Fibroblast of skin of scalp (primary cell): ENCODE measurements around the gene MPRIP.
A peak's percentile ranks its signal among the peaks of the same experiment; 100 is the strongest.
"Not testable (repeated sequence)": the region's sequence is repeated elsewhere in the genome, so short reads cannot be mapped to it uniquely, and the experiment has no call there.

Source experiments
- DNase-seq: peaks from one replicate; pipeline ENCODE4 v3.0.0-alpha.2; 2013

The MPRIP gene

DNA sequence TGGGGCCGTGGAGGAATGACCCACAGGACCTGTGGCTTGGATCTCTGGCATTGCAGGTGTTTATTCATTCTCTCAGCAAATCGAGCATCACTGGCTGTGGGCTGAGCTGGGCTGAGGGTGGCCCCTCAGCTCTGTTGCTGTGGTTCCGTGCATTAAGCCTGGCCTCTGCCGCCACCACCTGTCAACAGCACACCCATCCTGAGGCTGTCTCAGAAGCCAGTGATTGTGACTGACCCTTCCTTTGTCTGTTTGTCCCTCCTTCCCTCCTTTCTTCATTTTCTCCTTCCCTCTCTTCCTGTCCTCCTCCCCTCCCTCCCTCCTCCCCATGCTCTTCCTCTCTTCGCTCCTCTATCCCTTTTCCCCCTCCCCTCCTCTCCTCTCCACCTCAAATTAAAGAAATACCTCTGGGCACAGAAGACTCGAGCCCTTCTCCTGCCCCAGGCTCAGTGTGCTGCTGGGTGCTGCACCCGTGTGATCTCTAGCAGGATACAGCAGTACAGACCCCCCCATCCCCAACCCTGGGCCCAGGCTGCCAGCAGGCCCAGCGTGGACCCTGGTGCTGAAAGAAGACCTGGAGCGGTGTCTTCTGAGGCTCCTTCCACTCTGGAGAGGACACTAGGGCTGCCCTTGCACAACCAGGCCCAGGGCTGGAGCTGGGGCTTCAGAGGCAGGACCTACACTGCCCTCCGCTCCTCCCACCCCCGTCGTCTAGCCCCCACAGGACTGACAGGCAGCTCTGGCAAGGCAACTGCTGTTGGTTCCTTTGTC lies 88.0 kb downstream of the MPRIP start:
- DNase-seq, result no peak

DNA sequence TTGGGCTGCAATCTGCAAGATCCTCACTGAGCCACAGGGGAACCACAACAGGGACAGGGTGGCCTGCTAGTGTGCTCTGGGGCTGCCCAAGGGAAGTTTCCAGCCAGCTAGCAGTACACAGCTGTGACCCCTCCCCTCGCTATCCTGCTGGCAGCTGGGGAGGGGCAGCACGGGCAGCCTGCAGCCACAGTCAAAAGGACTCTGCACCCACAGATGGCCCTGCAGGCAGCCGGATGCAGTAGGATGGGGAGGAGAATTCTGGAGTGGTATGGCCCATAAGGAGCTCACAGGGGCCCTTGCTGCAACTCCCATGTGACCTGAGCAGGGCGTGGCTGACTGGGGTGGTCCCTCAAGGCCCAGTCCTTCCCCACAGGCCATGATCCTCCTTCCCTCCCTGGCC lies 89.6 kb downstream of the MPRIP start:
- no peak for DNase-seq

DNA sequence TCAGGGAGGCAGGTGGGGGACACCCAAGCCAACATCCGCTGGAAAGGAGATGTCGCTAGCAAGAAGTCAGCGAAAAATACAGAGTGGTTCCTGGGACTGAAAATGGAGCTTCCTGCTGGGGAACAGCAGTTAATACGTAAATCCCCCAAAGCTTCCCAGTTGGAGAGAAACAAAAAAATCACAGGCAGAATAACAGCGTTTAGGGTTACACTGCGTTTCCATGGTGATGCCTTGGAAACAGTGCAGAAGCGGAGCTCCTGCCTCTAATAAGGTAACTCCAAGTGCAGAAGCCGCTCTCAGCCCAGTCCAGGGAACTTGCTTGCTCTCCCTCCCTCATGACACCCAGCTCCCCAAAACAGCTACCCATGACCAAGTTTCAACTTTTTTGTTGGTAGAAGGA lies 90.5 kb downstream of the MPRIP start:
- no peak for DNase-seq

DNA sequence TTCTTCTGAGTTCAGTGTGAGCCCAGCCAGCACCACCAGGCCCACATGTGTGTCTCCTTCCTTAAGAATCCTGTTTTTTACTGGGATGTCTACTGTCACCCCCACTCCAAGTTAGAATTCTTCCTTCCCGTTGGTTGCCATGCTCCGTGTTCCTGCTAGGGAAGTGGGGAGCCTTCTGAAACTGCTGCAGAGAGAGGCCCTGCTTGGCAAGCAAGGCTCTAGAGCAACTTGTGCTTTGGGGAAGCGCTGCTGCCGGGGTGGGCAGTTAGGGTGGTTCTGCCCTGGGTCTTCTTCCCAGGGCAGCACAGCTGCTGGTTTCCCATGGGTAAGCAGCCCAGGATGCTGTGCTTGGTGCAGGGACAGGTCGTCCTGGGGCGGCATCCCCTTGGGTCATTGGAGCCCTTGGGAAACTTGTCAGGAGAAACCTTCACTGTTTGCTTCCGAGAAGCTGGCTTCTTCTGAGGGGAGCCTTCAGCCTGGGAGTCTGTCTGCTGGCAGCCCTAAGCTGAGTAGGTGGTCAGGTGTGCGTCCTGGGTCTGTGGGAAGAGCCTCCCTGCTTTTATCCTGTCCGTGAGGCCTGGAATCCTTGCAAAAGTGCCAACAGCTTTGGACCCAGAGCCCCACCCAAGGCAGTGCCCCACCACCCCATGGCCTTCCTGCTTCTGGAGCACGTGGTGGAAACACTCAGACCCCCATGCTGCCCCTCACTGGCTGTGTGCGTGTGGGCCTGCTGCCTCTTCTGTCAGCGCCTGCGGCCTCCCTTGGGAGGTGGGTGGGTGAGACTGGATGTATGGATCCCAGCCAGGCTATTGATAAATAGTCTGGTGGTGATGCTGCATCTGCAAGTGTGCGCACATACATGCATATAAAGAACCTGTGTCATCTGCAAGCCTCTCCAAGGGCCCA lies 92.0 kb downstream of the MPRIP start:
- no peak for DNase-seq

DNA sequence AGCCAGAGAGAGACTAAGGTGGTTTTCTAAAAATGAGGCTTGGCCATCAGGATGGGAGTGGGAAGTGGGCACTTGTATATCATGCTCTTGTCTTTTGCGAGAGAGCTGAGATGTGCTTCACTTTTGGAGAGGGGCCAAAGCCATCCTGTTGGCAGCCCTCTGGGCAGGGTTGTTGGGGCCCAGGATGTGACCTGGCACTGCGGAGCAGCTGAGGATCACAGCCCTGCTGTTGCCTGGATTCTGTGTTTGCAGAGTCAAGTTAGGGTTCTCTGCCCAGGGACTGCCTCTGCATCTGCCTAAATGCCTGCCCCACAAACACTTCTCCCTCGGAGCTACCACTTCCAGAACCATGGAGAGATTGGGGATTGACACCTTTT lies 92.7 kb downstream of the MPRIP start:
- DNase-seq, result no peak

DNA sequence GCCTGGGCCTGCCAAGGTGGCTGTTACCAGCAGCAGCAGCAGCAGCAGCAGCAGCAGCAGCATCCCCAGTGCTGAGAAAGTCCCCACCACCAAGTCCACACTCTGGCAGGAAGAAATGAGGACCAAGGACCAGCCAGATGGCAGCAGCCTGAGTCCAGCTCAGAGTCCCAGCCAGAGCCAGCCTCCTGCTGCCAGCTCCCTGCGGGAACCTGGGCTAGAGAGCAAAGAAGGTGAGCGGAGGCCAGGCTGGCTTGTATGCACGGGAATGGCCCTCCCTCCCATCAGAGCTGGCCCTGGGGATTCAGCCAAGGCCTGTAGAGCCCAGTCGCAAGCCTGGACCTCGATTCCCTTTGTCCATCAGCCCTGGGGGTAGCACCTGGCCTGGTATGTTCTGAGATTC lies 94.0 kb downstream of the MPRIP start:
- not testable (repeated sequence) for DNase-seq

DNA sequence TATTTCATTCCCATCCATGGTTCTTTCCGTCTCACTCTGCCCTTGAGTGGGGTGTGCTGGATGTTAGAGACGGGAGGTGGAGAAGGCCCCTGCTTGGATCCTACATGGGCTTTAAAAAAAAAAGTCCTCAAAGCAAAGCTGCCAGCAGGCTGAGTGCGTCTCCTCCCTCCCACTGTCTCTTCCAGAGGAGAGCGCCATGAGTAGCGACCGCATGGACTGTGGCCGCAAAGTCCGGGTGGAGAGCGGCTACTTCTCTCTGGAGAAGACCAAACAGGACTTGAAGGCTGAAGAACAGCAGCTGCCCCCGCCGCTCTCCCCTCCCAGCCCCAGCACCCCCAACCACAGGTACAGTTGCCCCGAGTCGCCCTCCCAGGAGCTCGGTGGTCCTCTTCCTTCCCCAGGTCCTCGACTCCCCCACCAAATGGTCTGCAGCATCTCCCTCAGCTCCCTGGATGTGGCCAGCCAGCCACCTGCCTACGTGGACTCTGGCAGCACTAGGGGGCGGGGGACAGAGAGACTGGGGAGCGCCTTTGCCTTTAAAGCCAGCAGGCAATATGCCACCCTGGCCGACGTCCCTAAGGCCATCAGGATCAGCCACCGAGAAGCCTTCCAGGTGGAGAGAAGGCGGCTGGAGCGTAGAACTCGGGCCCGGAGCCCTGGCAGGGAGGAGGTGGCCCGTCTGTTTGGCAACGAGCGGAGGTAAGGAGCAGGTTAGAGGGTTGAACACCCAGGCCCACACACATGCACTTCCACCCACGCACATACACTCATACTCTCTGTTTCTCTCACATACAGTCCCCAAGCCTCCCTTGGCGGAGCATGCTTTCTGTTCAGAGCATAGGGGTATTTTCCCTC lies 95.7 kb downstream of the MPRIP start:
- DNase-seq, result no peak

DNA sequence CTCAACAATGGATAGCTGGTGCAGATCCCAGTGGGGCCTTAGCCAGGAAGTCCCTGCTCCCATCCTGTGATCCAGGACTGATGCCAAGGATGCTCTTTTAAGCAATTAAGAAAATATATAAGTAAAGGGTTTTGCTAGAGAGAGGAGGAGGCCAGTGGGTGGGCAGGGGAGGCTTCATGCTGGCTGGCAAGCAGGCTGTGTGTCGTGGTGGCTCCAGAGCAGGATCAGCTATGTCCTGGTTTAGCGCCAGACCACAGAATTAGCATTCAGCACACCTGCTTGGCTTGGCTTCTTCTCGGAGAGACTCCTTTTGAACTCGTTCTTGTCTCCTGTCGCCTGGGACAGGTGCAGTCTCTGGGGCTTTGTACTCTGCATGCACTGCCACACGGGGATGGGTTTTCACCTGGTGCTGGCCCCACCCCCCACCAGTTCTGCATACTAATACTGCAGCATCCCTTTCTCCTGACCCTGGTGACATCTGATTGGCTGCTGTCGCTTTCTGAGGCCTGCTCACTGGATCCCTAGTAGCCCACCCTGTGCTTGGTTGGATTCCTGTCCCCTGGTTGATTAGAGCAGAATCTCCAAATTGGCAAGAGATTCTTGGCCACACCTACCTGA lies 97.8 kb downstream of the MPRIP start:
- DNase-seq, result no peak

DNA sequence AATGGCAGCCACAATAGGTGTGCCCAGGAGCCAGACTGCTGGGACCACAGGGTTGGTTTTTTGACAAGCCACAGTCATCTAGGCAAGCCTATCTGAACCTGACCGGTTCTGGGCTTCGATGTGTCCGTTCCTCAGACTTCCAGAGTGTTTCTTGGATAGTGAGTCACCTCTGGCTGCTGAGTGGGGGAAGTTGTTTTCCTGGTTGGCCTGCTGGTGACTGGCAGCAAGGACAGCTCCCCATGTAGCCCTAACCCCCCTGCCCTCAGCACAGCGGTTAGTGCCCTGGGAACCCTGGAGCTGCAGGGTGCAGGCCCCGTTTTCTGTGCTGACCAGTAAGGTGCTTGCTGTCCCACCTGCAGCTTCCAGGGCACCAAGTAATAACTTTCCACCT lies 98.3 kb downstream of the MPRIP start:
- peak; percentile 59 for DNase-seq

DNA sequence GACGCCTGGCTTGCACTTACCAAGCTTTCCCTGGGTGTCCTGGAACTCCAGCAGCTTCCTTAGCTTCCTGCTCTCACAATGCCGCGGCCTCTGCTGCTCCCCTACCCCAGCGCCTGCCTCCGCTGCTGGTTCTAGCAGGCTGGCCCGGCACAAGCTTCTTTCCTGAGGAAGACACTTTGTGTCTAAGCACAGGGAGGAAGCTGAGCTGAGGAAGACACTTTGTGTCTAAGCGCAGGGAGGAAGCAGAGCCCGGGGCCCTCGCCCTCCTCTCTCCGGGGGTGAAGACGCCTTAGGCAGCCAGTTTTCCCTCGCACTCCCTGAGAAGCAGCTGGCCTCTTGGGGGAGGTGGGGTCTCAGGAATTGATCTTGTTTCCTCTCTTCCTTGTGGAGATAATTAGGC lies 99.0 kb downstream of the MPRIP start:
- DNase-seq, result no peak

DNA sequence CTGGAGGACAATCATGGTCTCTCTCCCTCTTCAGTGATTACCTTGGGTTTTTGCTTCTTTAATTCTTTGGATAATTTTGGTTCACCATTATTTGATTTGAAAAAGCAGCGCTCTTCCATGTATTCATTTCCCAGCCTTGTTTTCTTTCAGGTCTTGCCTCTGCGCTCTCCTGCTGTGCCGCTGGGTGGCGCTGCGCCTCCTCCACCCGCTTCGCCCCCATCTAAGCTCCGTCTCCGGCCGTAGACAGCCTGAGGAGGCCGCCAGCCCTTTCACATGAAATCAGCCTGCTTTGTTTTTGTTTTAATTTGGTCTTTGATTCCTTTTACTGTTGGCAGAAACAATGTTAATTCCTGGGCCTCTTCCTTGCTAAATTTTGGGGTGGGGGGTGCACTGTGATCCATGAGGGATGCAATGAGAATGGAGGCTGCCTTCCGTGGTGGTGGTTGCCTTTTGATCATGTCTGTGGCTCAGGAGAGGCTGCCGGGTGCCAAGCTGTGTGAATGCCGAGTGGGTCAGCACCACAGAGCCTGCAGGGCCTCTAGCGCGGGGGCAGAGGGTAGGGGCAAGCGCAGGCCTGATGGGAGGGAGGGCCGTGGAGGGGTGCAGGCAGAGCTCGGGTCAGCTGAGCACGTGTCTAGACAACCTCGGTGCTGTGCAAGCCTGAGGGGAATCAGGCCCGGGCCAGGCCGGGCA lies 99.7 kb downstream of the MPRIP start:
- peak; percentile 42 for DNase-seq

DNA sequence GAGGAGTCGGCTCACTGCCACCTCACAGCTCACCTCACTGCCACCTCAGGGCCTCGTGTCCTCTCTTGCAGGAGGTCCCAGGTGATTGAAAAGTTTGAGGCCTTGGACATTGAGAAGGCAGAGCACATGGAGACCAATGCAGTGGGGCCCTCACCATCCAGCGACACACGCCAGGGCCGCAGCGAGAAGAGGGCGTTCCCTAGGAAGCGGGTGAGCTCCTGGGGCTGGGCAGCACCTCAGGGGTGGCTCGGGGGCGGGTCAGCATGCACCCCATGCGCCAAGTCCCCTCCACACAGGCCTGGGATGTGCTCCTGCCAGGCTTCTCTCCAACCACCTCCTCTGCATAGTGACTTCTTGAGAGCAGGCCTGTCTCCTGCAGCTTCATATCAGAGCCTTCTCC lies 100.3 kb downstream of the MPRIP start:
- no peak for DNase-seq

DNA sequence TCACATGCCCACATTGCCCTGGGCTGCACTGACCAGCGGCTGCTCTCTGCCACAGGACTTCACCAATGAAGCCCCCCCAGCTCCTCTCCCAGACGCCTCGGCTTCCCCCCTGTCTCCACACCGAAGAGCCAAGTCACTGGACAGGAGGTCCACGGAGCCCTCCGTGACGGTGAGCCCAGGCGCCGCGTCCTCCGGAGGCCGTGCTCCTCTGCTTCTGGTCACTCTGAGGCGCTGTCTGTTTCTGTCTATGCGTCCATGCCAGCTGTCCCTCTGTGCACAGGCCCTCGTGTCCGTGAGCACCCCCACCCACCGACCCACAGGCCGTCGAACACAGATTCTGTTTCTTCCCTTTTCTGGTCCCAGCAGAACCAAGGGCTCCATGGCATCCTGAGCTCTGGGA lies 101.2 kb downstream of the MPRIP start:
- no peak for DNase-seq

DNA sequence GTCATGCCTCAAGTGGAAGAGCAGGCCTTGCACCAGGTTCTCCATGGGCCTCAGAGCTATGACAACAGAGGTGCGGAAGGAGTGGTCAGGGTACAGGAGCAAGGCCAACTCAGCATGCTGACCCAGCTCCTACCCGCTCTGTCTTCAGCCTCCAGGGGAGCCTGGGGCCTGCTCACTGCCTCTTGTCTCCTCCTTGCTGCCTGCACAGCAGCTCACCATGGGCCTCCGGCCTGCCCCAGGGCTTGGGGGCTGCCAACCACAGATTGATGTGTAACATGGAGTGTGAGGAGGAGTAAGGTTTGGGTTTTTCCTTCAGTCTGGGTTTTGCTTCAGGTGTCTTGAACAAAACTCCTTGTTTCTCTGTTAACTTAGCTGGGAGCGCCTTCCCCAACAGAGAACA lies 101.8 kb downstream of the MPRIP start:
- DNase-seq, result no peak

DNA sequence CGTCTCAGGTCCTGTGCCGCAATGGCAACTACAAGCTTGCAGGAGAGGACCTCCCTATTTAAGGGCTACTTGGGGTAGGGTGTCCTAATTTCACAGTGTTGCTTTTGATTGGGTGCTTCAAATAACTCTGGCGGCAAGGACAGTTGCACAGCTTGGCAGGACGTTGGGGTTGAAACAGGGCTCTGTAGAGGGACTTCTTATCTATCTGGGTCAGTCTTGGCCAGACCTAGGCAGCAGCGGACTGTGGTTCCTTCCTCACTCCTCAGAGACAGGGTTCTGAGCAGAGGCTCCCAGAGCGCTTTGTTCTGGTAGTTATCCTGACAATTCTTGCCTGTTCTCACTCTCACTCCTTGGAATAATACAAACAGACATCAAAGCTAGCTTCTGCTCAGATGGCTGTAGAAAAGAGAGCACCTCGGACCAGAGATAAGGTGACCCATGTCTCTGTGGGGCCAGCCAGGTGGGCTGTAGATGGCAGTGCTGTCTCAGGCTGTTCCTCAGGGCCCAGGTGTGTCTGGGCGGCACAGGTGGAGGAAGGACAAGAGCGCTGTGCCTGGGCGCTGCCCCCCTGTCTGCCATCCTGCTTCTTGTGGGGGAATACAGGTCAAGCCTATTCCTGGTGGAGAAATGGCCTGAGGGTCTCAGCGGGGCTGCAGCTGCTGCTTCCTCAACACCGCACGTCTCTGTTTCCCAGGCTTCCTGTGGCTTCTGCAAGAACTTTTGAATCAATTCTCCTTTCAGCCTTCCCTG lies 102.8 kb downstream of the MPRIP start:
- no peak for DNase-seq

DNA sequence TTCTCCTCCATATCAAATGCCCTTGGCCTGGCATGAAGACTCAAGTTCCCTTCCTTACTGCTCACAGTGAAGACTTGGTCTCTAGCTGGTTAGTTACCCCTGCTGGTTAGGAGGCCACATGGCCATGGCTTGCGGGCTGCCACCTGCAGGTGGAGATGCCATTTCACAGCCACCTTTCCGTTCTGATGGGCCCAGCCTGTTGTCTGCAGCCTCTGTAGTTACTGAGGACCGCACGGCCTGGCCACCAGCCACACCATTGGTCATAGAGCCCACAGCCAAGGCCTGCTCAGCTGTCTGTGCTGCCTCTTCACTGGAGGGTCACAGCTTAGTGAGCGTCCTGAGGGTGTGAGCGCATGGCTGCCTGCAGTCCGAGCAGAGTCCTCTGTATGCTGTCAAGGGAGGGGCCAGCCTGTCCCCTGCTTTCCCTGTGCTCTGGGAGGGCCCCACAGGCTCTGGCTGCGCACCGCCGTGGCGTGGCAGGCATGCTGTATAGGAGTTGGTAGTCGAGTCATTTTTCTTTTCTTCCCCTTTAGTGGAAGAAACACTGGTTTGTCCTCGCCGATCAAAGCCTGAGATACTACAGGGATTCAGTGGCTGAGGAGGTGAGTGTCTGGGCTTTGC lies 104.6 kb downstream of the MPRIP start:
- DNase-seq, result no peak

DNA sequence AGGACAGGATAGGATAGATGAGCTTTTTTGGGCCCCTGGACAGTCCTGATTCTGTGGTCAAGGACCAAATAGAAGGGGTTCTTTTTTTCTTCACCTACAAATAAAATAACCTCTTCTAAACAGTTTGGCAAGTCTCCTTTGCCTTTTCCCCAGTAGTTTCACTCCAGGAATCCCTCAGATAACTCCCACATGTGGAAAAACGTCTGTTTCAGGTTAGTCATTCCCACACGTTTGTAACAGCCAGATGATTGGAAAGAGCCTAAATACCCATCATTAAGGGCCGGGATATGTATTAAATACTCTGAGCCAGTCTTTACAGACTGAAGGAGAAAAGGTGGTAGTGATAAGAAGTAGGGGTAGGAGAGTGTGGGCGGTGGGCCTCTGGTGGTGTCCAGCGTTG lies 105.6 kb downstream of the MPRIP start:
- no peak for DNase-seq

DNA sequence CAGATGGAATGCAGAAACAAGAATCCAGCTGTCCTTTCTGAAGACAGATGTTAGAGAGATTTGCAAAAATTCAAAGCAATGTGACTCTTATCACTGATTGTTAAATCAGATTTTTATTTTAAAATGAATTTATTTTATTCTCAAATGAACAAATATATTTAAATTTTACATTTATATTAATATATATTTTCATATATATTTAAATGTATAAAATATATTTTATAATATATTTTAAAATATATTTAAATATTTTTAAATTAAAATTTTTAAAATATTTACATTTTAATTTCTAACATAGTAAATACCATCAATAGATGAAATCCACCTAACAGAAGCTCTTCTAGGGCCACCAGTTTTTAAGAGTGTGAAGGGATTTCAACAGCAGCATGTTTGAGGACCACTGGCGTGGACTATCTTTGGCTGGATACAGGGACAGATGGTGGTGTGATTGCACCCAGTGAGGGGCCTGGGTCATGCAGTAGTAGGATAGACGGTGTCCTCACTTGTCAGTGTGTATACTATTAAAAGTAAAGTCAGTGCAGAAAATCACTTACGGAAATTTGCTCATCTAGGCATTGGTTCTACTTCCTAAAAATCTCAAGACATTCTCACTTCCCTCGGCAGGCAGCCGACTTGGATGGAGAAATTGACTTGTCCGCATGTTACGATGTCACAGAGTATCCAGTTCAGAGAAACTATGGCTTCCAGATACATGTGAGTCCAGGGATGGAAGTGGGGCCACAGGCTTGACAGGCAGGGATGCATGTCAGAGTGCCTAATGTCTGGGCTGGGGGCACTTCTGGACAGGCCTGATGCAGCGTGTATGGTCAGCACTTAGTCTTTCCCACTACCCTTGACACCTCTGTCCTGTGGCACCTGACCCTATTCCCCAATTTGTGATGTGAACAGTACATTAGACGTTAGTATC lies 107.5 kb downstream of the MPRIP start:
- DNase-seq, result no peak

DNA sequence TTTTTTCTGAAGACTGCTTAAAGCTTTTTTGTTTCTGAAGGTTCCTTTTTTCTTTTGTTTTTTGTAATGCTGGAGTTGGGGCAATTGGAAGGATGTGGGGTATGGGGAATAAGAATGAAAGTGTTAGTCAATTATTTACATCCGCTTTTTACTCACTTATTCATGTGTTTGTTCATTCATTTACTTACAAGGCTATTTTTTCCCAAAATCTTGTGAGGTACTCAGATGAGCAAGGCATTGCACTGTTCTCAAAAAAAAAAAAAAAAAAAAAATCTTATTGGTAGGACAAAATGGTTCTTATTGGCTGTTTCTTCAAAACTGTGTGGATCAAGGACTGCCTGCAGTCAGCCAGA lies 108.2 kb downstream of the MPRIP start:
- no peak for DNase-seq

DNA sequence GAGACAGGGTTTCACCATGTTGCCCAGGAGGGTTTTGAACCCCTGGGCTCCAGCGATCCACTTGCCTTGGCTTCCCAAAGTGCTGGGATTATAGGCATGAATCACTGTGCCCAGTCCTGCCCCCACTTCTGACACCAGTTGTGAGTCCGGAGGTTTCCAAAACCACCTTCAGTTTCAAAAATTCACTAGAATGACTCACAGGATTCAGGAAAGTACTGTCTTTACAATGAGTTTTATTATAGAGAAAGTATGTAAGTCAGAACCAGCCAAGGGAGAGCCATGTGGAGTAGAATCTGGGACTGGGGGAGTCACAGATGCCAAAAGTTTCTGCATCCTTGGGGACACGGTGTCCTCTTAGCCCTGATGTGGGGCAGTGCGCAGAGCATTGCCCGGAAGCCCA lies 108.8 kb downstream of the MPRIP start:
- peak; percentile 84 for DNase-seq
